ENCODE measurements around the gene PPP6R2.
"Not testable (repeated sequence)": the region's sequence is repeated elsewhere in the genome, so short reads cannot be mapped to it uniquely, and the experiment has no call there.

The PPP6R2 gene

DNA sequence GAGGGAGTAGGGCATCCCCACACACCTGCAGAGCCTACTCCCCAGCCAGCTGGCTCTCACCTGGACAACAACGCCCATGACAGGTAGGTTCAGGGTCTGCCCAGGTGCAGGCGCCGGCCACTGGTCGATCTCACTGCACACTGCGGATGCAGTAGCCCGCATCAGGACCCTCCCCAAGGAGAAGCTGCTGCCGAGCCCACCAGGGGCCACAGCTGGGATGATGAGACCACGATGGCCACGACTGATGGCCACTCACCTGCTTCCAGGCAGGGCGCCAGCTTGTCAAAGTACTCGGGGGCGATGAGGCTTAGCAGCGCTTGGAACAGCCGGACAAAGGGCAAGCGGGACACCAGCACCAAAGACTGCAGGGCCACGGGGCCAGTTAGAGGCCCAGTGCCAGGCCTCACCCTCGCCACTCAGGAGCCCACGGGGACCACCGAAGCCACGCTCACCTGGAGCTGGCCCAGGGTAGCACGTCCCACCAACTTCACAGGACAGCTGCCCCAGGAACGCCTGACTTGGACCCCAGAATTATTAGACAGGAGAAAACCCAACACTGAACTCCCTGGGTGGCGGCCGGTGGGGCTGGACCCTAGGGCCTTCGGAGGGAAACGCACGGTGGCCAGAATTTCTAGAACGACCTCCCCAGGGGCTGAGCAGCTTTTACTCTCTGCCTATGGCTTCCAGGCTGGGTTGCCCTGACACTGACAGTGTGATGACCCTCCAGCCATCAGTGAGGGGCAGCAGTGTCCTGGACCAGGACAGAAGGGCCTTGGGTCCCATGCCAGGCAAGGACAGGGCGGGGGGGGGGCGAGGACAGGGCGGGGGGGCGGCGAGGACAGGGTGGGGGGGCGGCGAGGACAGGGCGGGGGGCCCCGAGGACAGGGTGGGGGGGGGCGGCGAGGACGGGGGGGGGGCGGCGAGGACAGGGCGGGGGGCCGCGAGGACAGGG, 26.7 kb upstream of the PPP6R2 start:
- no peak for DNase-seq (ENCODE audit: low read depth in 1 of 2, low spot score in 1 of 2)
- in situ Hi-C loops (cut with HindIII; ENCODE audit: low pct_unique_long_range_greater_than_20kb, low sequenced_read_pairs): no loop called here
- TF ChIP-seq JUND (IDR thresholded peaks at IDR 0.05; ENCODE audit: low read depth): no peak

DNA sequence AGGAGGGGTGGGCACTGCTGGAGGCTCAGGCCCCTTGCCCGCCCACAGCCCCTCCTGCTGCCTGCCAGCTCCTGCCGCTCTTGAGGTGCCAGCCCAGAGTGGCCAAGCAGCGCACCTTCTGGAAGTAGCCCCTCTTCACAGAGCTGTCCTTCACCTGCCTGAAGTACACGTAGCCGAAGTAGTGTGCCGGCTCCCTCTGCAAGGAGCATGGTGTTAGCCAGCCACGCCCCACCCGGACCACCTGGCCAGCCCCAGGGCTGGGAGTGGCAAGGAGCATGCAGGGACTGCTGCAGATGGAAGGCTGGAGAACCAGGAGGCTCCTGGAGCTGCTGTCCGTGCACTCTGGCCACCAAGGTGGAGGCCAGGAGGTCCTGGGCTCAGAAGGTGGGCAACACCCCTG, 25.9 kb upstream of the PPP6R2 start:
- DNase-seq (ENCODE audit: low read depth in 1 of 2, low spot score in 1 of 2): no peak
- no peak for TF ChIP-seq JUND (IDR thresholded peaks at IDR 0.05; ENCODE audit: low read depth)
- in situ Hi-C loops (cut with HindIII; ENCODE audit: low pct_unique_long_range_greater_than_20kb, low sequenced_read_pairs): no loop called here

DNA sequence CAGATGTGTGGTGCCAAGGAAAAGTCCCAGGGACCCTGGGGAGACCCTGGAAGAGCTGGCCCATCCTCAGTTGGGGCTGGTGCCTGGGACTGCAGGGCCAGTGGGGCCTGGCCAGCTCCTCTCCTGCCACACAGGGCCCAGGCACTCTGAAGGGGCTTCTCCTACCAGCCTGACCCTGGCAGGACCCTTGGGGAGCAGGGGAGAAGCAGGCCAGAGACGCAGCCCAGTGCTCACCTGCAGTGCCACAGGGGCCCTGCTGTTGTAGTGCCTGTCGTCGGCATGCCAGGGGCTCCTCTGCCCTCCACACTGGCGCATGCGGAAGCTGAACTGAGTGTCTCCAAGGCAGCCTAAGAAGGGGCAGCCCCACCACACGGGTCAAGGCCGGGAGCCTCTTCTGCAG, 25.5 kb upstream of the PPP6R2 start:
- DNase-seq (ENCODE audit: low read depth in 1 of 2, low spot score in 1 of 2): no peak
- no peak for TF ChIP-seq JUND (IDR thresholded peaks at IDR 0.05; ENCODE audit: low read depth)
- in situ Hi-C loops (cut with HindIII; ENCODE audit: low pct_unique_long_range_greater_than_20kb, low sequenced_read_pairs): no loop called here

DNA sequence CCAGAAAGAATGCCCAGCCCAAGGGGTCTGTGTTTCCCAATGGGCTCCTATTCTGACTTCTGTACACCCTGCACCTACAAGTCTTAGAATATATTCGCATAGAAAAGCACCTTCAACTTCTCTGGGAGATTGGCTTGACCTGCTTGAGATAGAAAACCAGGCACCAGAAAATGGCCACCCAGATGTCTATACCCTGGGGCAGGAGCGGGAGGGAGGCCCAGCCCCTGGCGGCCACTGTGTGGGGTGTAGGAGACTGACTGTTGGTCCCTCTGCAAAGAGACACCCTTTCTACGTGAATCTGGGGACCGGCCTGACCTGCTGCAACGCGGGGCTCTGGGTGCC, 24.8 kb upstream of the PPP6R2 start:
- no peak for DNase-seq (ENCODE audit: low read depth in 1 of 2, low spot score in 1 of 2)
- in situ Hi-C loops (cut with HindIII; ENCODE audit: low pct_unique_long_range_greater_than_20kb, low sequenced_read_pairs): no loop called here
- TF ChIP-seq JUND (IDR thresholded peaks at IDR 0.05; ENCODE audit: low read depth): no peak

DNA sequence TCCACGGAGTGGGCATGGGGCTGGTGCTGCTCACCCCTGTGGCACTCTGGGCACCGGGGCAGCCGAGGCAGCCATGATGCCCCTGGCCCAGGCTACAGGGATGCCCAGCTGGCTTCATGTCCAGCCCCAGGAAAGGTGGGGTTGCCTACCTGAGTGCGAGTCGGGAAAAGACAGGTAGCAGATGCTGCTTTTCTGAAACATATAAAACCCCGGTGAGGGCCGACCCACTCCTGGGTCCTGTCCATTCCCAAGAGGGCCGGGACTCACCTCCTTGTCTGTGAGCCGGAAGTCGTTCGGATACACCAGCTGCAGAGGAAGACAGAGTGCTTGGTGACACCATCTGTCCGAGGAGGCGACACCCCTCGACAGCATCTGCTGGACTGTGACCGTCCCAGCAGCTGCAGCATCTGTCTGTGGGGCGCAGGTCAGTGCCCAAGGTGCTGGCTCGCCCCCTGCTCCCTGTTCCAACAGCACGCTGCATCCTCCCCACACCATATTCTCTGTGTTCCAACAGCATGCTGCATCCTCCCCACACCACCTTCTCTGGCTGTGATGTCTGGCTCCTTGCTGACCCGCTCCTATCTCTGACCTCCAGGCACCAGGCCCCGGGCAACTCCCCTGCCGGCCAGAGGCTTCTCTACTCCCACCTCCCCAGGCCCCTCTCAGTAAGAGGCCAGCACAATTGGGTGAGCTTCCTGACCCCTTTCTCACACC, 24.3 kb upstream of the PPP6R2 start:
- no peak for TF ChIP-seq JUND (IDR thresholded peaks at IDR 0.05; ENCODE audit: low read depth)
- DNase-seq (ENCODE audit: low read depth in 1 of 2, low spot score in 1 of 2): no peak
- in situ Hi-C loops (cut with HindIII; ENCODE audit: low pct_unique_long_range_greater_than_20kb, low sequenced_read_pairs): no loop called here

DNA sequence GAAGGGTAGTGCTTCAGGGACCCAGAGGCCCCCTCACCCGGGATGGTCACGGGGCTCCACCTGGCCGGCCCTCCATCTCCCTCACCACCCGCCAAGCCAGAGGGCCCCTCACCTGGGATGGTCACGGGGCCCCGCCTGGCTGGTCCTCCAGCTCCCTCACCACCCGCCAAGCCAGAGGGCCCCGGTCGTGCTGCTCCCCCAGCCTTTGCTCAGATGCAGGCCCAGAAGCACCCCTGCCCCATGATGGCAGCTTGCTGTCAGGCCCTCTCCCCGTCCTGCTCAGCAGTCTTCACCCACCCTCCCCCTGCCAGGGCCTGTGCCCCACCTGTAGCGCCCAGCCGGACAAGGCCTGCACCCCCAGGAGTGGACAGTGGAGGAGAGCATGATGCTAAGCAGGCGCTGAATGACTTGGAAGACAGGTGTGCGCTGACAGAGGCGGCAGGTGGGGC, 23.6 kb upstream of the PPP6R2 start:
- no peak for TF ChIP-seq JUND (IDR thresholded peaks at IDR 0.05; ENCODE audit: low read depth)
- in situ Hi-C loops (cut with HindIII; ENCODE audit: low pct_unique_long_range_greater_than_20kb, low sequenced_read_pairs): no loop called here
- DNase-seq (ENCODE audit: low read depth in 1 of 2, low spot score in 1 of 2): no peak

DNA sequence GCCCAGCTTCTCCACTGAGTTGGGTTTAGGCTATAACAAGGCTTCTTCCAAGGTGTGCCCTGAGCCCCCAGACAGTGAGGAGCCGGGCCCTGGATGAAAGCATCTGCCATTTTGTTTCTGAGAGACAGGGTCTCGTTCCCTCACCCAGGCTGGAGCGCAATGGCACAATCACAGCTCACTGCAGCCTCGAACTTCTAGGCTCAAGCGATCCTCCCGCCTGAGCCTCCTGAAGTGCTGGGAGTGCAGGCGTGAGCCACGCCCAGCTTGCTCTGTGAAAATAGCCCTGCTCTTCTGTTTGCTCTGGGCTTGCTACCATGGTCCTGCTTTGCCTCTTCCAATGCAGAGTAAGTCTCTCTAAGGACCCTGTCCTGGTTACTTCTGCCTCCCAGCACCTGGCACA, 23.0 kb upstream of the PPP6R2 start:
- in situ Hi-C loops (cut with HindIII; ENCODE audit: low pct_unique_long_range_greater_than_20kb, low sequenced_read_pairs): no loop called here
- no peak for DNase-seq (ENCODE audit: low read depth in 1 of 2, low spot score in 1 of 2)
- TF ChIP-seq JUND (IDR thresholded peaks at IDR 0.05; ENCODE audit: low read depth): no peak

DNA sequence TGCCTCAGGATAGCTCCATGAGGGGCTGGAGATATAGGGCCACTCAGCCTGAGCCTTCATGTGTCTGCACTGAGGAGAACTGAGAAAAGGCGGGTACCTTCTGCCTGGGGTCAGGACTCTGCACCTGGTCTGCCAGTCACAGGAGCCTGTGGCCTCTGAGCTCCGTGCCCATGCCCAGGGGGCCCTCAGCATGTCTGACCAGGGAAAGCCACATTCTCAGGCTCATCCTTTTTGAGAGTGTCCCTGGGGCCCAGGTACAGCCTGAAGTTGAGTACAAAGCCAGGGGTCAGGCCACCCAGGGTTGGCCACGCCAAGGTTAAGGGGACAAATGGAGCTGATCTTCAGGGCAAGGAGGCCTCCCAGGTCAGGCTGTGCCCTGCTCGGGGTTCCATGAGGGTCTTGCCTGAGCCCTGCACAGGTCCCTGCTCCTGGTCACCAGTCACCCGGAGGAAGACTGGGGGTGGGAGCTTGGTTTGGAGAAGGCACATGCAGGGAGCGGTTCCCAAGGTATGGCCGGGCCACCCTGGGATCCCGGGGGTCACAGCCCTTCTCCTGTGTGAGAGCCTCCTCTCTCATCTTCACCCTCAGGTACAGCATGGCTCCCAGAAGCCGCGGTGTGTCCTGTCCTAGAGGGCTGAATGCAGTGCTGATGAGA, 22.3 kb upstream of the PPP6R2 start:
- no peak for DNase-seq (ENCODE audit: low read depth in 1 of 2, low spot score in 1 of 2)
- in situ Hi-C loops (cut with HindIII; ENCODE audit: low pct_unique_long_range_greater_than_20kb, low sequenced_read_pairs): no loop called here
- no peak for TF ChIP-seq JUND (IDR thresholded peaks at IDR 0.05; ENCODE audit: low read depth)

DNA sequence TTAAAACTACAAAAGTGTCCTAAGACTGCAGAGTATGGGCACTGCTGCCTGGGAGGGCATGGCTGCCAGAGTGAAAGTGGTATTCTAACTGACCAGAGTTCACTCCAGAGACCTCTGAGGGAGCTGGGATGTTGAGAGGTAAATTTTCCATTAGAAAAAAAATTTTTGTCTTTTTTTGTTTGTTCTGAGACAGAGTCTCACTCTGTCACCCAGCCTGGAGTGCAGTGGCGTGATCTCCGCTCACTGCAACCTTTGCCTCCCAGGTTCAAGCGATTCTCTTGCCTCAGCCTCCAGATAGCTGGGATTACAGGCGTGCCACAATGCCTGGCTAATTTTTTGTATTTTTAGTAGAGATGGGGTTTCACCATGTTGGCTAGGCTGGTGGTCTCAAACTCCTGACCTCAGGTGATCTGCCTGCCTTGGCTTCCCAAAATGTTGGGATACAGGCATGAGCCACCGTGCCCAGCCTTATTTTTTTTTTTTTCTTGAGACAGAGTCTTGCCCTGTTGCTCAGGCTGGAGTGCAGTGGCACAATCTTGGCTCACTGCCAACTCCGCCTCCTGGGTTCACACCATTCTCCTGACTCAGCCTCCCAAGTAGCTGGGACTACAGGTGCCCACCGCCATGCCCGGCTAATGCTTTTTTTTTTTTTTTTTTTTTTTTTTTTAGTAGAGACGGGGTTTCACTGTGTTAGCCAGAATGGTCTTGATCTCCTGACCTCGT, 20.6 kb upstream of the PPP6R2 start:
- in situ Hi-C loops (cut with HindIII; ENCODE audit: low pct_unique_long_range_greater_than_20kb, low sequenced_read_pairs); DNase-seq (ENCODE audit: low read depth in 1 of 2, low spot score in 1 of 2): not testable (repeated sequence)

DNA sequence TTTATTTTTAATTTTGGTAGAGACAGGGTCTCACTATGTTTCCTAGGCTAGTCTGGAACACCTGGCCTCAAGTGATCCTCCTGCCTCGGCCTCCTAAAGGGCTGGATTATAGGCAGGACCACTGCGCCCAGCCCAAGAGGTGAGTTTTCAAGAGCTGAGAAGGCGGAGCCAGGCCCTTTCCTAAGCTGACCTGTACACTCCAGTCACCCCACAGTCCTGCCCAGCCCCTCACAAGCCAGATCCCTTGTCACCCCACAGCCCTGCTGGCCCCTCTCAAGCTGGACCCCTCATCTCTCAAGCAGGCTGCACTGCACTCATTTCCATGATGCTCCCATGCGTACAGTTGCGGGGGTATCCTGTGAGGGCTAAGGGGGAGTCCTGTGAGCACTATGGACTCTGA, 19.2 kb upstream of the PPP6R2 start:
- DNase-seq (ENCODE audit: low read depth in 1 of 2, low spot score in 1 of 2): no peak
- in situ Hi-C loops (cut with HindIII; ENCODE audit: low pct_unique_long_range_greater_than_20kb, low sequenced_read_pairs): no loop called here
- no peak for TF ChIP-seq JUND (IDR thresholded peaks at IDR 0.05; ENCODE audit: low read depth)

DNA sequence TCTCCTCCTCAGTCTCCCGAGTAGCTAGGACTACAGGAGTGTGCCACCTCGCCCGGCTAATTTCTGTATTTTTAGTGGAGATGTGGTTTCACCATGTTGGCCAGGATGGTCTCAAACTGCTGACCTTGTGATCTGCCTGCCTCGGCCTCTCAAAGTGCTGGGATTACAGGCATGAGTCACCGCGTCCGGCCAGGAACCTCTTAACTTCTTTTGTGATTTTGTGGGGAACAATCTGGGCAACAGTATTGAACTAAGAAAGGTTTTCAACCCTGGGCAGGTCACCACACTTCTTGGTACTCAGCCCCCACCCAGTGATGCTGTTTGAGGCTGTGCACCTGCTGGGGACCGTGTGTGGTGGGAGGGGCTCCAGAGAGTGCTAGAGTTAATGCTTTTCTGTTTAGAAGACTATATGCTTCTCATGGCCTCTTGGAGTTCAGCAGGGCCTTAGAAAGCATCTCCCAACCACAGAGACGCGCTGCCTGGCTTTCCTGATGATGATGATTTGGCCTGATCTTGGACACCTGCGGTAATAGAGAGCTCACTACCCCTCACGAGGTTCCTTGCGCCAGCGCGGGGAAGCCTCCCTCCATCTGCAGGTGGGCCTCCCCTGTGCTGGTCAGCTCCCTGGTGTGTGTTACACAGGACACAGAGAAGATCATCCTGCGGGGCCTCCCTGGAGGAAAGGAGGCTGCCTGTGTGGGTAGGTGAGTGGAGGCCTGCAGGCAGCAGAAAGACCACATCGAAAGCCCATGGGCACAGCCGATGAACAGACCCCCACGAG, 17.5 kb upstream of the PPP6R2 start:
- in situ Hi-C loops (cut with HindIII; ENCODE audit: low pct_unique_long_range_greater_than_20kb, low sequenced_read_pairs): no loop called here
- DNase-seq (ENCODE audit: low read depth in 1 of 2, low spot score in 1 of 2): no peak
- no peak for TF ChIP-seq JUND (IDR thresholded peaks at IDR 0.05; ENCODE audit: low read depth)

Measured in T47D (cell line).